ENCODE results near the gene ZCCHC9.

Gene ZCCHC9

DNA sequence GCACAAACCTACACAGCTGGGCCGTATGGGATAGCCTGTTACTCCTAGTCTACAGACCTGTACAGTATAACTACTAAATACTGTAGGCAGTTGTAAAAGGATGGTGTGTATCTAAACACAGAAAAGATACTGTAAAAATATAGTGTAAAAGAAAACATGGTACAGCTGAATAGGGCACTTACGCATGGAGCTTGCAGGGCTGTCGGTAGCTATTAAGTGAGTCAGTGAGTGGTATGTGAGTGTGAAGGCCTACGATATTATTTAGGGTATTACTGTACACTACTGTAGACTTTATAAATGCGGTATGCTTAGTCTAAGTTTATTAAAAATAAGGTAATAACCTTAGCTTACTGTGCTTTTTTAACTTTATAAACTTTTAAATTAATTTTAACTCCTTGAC is 1.2 kb downstream of the ZCCHC9 start:
- Histone ChIP-seq H2AFZ (no peak overlapping the region), H3K4me3 (ENCODE audit: low read depth, low read length) (peak overlapping the region; percentile 81), H3K4me1 (peaks cover 20% of the 10 kb centered on the region), H3K36me3 (ENCODE audit: control insufficient read depth, insufficient read depth, low read length) (no peaks in the 10 kb centered on the region), H3K27me3 (ENCODE audit: control insufficient read depth, insufficient read depth, low read length) (no peaks in the 10 kb centered on the region), H3K9me3 (ENCODE audit: control insufficient read depth, low read length) (no peaks in the 10 kb centered on the region), H3K4me2 (ENCODE audit: low read length) (peak overlapping the region; percentile 59), H3K9ac (no peak overlapping the region), H3K79me2 (peaks cover 10% of the 10 kb centered on the region), H3K27ac (no peak overlapping the region)
- TF ChIP-seq, protein P1, sequence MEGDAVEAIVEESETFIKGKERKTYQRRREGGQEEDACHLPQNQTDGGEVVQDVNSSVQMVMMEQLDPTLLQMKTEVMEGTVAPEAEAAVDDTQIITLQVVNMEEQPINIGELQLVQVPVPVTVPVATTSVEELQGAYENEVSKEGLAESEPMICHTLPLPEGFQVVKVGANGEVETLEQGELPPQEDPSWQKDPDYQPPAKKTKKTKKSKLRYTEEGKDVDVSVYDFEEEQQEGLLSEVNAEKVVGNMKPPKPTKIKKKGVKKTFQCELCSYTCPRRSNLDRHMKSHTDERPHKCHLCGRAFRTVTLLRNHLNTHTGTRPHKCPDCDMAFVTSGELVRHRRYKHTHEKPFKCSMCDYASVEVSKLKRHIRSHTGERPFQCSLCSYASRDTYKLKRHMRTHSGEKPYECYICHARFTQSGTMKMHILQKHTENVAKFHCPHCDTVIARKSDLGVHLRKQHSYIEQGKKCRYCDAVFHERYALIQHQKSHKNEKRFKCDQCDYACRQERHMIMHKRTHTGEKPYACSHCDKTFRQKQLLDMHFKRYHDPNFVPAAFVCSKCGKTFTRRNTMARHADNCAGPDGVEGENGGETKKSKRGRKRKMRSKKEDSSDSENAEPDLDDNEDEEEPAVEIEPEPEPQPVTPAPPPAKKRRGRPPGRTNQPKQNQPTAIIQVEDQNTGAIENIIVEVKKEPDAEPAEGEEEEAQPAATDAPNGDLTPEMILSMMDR (IDR thresholded peaks at IDR 0.05): no peak

GRCh38 chr5:81303563-81303962 is 2.2 kb downstream of the ZCCHC9 start:
- peaks cover 10% of the 10 kb centered on the region for H3K79me2 ChIP-seq
- no peak overlapping the region for H3K27ac ChIP-seq
- H3K4me1 ChIP-seq: peaks cover 20% of the 10 kb centered on the region
- H3K9me3 ChIP-seq (ENCODE audit: control insufficient read depth, low read length): no peaks in the 10 kb centered on the region
- no peak overlapping the region for H3K4me3 ChIP-seq (ENCODE audit: low read depth, low read length)
- H3K4me2 ChIP-seq (ENCODE audit: low read length): no peak overlapping the region
- H3K27me3 ChIP-seq (ENCODE audit: control insufficient read depth, insufficient read depth, low read length): no peaks in the 10 kb centered on the region
- H2AFZ ChIP-seq: no peak overlapping the region
- TF ChIP-seq, protein P1 (IDR thresholded peaks at IDR 0.05): no peak
- H3K9ac ChIP-seq: no peak overlapping the region
- H3K36me3 ChIP-seq (ENCODE audit: control insufficient read depth, insufficient read depth, low read length): no peaks in the 10 kb centered on the region

GRCh38 chr5:81305785-81306184 is 4.4 kb downstream of the ZCCHC9 start:
- TF ChIP-seq, protein P1 (IDR thresholded peaks at IDR 0.05): no peak
- H3K4me2 ChIP-seq (ENCODE audit: low read length): no peak overlapping the region
- no peak overlapping the region for H3K9ac ChIP-seq
- no peak overlapping the region for H3K4me3 ChIP-seq (ENCODE audit: low read depth, low read length)
- H3K4me1 ChIP-seq: peaks cover 8% of the 10 kb centered on the region
- no peak overlapping the region for H3K27ac ChIP-seq
- H3K9me3 ChIP-seq (ENCODE audit: control insufficient read depth, low read length): no peaks in the 10 kb centered on the region
- H3K79me2 ChIP-seq: peaks cover 3% of the 10 kb centered on the region
- H3K27me3 ChIP-seq (ENCODE audit: control insufficient read depth, insufficient read depth, low read length): no peaks in the 10 kb centered on the region
- no peaks in the 10 kb centered on the region for H3K36me3 ChIP-seq (ENCODE audit: control insufficient read depth, insufficient read depth, low read length)
- H2AFZ ChIP-seq: no peak overlapping the region

DNA sequence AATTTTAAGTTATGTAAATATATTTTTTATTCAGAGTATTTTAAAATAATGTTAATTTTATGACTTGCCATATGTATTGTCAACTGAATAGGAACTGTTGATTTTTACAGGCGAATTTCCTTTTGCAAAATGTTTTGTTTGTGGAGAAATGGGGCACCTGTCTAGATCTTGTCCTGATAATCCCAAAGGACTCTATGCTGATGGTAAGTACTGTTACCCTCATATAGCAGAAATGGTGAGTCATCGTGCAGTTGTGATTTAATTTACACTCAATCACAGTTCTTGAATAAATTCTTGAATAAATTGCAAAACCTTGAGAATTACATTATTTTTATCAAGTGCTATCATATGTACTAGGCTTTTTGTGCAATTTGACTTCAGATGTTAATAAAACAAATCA is 7.4 kb downstream of the ZCCHC9 start:
- Histone ChIP-seq H3K27me3 (ENCODE audit: control insufficient read depth, insufficient read depth, low read length) (no peaks in the 10 kb centered on the region), H3K36me3 (ENCODE audit: control insufficient read depth, insufficient read depth, low read length) (no peaks in the 10 kb centered on the region)

More for the DNA sequence above, 7.4 kb downstream of the ZCCHC9 start:
- Histone ChIP-seq H3K27ac (no peak overlapping the region), H3K4me2 (ENCODE audit: low read length) (no peak overlapping the region), H3K9ac (no peak overlapping the region), H3K79me2 (no peaks in the 10 kb centered on the region), H2AFZ (no peak overlapping the region), H3K4me1 (no peaks in the 10 kb centered on the region), H3K4me3 (ENCODE audit: low read depth, low read length) (no peak overlapping the region), H3K9me3 (ENCODE audit: control insufficient read depth, low read length) (no peaks in the 10 kb centered on the region)
- TF ChIP-seq, protein P1 (IDR thresholded peaks at IDR 0.05): no peak
